NCI-H460 (cell line): ENCODE results near the gene ABCB9. TPM values are rescaled to one million over a fixed set of nuclear protein-coding genes. Genes with fewer than 3 reads are reported as not detected.
"Not testable (repeated sequence)": the region's sequence is repeated elsewhere in the genome, so short reads cannot be mapped to it uniquely, and the experiment has no call there.

Experiments
- DNase-seq: peaks from one replicate; pipeline ENCODE4 v3.0.0-alpha.2; 2016; ENCODE audit warnings: low read depth; ENCODE audit errors: extremely low read depth
- polyA plus RNA-seq: library from polyadenylated mRNA; depleted of rRNA; stranded (reverse); fragments of >200 nt; gene quantifications from 2 replicates; pipeline ENCODE4 v1.2.3, GENCODE V29; 2014; cell fraction: nucleus; rRNA removed
- total RNA-seq: library from RNA; depleted of rRNA; stranded (reverse); fragments of >200 nt; shearing (Covaris generic); gene quantifications from 2 replicates; pipeline ENCODE4 v1.2.3, GENCODE V29; 2014; rRNA removed

Gene ABCB9
- 2.7 and 3.9 TPM in 2 replicates for total RNA-seq
- 8.2 and 8.3 TPM in 2 replicates for polyA plus RNA-seq

- DNase-seq, result peak; percentile 92
These were observed at the start of gene ABCB9 for GRCh38 chr12:122965851-122966742. Gene ABCB9 (minus strand): TSS chr12:122966463. CDS start chr12:122960235, 6,228 bp downstream.

- DNase-seq, result not testable (repeated sequence)
These were observed 48.2 kb upstream of the ABCB9 start for GRCh38 chr12:123014473-123014872.

GRCh38 chr12:123013185-123014095, 47.2 kb upstream of the ABCB9 start:
- DNase-seq, result no peak

- DNase-seq, result no peak
These were observed 45.4 kb upstream of the ABCB9 start for GRCh38 chr12:123011701-123012100.

- no peak for DNase-seq
These were observed 44.4 kb upstream of the ABCB9 start for GRCh38 chr12:123010681-123011080.

GRCh38 chr12:123010110-123010509, 43.8 kb upstream of the ABCB9 start:
- no peak for DNase-seq

- DNase-seq, result no peak
These were observed 40.7 kb upstream of the ABCB9 start for GRCh38 chr12:123006977-123007376.

GRCh38 chr12:123005081-123005626, 38.9 kb upstream of the ABCB9 start:
- no peak for DNase-seq

GRCh38 chr12:123004287-123004686, 38.0 kb upstream of the ABCB9 start:
- DNase-seq, result no peak

- DNase-seq, result no peak
These were observed 37.0 kb upstream of the ABCB9 start for GRCh38 chr12:123003257-123003656.

GRCh38 chr12:123001464-123001863, 35.2 kb upstream of the ABCB9 start:
- no peak for DNase-seq

- no peak for DNase-seq
These were observed 34.3 kb upstream of the ABCB9 start for GRCh38 chr12:123000578-123000977.

- DNase-seq, result no peak
These were observed 33.7 kb upstream of the ABCB9 start for GRCh38 chr12:122999986-123000420.

- no peak for DNase-seq
These were observed 33.1 kb upstream of the ABCB9 start for GRCh38 chr12:122999196-122999946.

GRCh38 chr12:122998316-122998715, 32.1 kb upstream of the ABCB9 start:
- DNase-seq, result no peak

- DNase-seq, result no peak
These were observed 31.3 kb upstream of the ABCB9 start for GRCh38 chr12:122997343-122998250.

GRCh38 chr12:122996621-122997342, 30.5 kb upstream of the ABCB9 start:
- no peak for DNase-seq

- DNase-seq, result no peak
These were observed 29.9 kb upstream of the ABCB9 start for GRCh38 chr12:122996188-122996601.
